ENCODE data around the gene EXOC2.

DNA sequence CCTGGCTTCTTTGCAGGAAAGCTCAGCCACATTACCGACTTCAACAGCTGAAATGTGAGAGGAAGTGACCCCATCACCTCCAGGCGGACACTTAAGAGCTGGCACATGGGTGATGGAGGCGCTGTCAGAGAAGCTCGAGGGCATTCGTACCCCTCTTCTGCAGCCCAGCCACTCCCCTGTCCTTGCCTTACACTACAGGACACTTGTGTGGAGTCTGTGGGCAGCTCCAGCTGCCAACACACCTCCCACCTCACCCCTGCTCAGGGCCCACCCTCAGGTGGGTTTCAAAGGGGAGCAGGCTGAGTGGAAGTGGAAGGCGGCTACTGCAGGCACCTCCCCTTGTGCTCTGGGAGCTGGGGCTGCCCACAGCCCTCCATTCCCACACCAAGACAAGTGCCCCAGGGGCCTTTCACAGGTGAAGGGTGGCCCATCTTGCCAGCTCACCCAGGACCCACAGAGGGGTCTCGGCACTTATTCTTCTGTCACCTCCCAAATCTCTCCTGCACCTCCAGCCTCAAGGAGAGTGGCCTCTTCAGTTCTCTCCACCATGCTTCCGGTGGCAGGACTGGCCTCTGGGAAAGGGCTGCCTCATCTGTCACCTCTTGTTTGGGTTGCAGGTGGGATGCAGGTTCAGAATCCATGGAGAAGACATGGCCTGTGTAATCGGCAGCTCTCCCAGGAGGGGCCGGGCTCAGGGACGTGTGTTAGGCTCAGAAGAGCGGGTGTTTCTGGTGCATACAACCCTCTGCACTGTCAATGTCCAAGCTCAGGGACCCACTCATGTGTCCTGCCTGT, 251.6 kb downstream of the EXOC2 start:
- TF ChIP-seq, protein P1, sequence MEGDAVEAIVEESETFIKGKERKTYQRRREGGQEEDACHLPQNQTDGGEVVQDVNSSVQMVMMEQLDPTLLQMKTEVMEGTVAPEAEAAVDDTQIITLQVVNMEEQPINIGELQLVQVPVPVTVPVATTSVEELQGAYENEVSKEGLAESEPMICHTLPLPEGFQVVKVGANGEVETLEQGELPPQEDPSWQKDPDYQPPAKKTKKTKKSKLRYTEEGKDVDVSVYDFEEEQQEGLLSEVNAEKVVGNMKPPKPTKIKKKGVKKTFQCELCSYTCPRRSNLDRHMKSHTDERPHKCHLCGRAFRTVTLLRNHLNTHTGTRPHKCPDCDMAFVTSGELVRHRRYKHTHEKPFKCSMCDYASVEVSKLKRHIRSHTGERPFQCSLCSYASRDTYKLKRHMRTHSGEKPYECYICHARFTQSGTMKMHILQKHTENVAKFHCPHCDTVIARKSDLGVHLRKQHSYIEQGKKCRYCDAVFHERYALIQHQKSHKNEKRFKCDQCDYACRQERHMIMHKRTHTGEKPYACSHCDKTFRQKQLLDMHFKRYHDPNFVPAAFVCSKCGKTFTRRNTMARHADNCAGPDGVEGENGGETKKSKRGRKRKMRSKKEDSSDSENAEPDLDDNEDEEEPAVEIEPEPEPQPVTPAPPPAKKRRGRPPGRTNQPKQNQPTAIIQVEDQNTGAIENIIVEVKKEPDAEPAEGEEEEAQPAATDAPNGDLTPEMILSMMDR (conservative IDR thresholded peaks at IDR 0.05; ENCODE audit: low read length): no peak
- no peak for TF ChIP-seq EZH2phosphoT487 (IDR thresholded peaks at IDR 0.05; ENCODE audit: borderline replicate concordance, low read depth, low read length)

Data from OCI-LY7 (cell line).